Measurements from ENCODE around the gene TUBB4B.

Gene TUBB4B

DNA sequence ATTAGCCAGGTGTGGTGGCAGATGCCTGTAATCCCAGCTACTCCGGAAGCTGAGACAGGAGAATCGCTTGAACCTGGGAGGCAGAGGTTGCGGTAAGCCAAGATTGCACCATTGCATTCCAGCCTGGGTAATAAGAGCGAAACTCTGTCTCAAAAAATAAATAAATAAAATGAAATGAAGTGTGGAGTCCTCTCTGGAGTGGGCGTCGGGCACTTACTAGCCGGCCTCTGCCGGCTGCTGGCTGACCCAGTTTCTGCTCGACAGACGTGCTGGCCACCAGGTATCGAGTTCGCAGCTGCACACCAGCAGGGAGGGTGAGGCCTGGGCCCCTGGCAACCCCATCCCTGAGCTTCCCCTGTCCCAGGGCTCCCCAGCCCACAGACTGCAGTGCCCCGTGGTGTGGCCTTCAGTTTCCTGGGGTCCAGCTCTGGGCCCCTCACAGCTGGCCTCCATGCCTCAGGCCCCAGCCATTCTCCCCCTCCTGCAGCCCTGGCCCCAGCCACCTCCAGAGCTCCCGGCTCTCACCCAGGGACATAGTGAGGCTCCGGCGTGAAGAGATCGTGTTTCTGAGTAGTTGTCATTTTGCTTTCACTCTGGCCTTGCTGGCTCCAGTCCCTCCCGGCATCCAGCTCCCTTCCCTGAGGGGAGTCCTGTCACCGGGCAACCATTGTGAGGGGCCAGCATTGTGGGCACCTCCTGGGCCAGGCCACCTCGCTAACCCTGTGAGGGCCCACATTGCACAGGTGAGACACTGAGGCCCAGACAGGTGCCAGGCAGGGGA, 6.2 kb downstream of the TUBB4B start:
- Histone ChIP-seq H3K4me3 (no peak overlapping the region), H3K27ac (no peak overlapping the region)
- DNase-seq (ENCODE audit: low spot score), result no peak
- TF ChIP-seq, protein P1, sequence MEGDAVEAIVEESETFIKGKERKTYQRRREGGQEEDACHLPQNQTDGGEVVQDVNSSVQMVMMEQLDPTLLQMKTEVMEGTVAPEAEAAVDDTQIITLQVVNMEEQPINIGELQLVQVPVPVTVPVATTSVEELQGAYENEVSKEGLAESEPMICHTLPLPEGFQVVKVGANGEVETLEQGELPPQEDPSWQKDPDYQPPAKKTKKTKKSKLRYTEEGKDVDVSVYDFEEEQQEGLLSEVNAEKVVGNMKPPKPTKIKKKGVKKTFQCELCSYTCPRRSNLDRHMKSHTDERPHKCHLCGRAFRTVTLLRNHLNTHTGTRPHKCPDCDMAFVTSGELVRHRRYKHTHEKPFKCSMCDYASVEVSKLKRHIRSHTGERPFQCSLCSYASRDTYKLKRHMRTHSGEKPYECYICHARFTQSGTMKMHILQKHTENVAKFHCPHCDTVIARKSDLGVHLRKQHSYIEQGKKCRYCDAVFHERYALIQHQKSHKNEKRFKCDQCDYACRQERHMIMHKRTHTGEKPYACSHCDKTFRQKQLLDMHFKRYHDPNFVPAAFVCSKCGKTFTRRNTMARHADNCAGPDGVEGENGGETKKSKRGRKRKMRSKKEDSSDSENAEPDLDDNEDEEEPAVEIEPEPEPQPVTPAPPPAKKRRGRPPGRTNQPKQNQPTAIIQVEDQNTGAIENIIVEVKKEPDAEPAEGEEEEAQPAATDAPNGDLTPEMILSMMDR (IDR thresholded peaks at IDR 0.05), result no peak

DNA sequence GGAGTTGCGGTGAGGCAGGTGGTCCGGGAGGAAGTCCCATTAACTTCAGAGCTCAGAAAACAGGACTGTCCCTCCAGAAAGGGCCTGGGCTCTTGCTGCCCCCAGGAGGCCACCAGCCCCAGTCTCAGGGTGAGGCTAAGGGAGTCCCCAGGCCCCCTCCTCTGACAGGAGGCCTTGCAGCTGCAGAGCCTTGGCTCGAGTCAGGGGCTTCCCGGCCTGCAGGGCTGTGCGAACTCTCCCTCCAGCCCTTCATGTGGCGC, 6.8 kb downstream of the TUBB4B start:
- DNase-seq (ENCODE audit: low spot score), result no peak
- Histone ChIP-seq H3K4me3 (no peak overlapping the region), H3K27ac (no peak overlapping the region)
- TF ChIP-seq, protein P1 (IDR thresholded peaks at IDR 0.05), result no peak

DNA sequence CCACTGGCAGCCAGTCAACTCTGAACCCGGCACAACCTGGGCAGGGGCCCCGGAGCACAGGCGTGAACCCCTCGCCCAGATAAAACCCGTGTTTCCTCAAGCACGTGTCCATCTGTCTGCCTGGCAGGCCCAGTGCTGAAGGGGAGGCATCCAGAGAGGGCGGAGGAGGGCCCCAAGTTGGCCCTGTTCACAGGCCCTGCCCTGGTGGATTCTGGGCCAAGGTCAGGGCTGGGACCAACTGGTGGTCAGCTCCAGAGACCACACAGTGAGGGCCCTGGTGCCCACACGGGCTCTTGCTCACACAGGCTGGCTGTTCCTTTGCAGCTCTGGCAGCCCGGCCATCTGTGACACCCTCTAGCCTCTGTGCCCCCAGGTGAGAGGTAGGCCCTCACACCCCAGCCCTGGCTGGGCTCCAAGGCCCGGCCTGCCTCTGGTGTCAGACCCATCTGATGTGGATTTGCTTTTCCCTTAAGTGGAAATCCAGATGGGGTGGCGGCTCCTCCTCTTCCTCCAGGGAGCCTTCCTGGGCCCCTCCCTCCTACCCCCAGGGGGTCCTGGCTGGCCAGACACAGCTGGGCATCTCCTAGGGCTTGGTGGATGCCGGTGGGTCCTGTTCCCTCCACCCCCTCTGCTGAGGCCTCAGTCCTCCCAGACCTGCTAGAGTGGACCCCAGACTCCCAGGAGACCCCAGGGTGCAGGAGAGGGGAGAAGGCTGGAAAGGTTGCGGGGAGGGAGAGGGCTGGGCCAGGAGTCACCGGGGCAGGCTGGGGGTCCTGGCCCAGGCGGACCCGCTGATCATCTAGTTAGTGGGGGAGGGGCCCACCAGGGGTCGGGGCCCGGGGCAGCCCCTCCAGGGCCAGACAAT, 9.5 kb downstream of the TUBB4B start:
- DNase-seq (ENCODE audit: low spot score), result no peak
- TF ChIP-seq, protein P1 (IDR thresholded peaks at IDR 0.05), result no peak

DNA sequence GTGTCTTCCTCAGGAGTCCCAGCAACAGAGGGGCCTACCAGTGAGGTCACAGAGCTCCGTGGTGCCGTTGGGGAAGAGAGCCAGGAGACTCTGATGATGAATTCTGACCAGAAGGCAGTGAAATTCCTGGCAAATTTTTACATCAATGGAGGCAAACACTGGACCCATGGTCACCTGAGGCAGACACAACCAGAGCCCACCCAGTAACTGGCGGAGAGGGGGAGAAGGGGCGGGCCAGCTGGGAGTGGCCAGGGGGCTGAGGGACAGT, 10.0 kb downstream of the TUBB4B start, which contains the start of gene STPG3:
Gene STPG3, plus strand, starts transcription at position 93 of the 268 bp plus-strand sequence. Its CDS starts 1 bp downstream, at position 94.
- TF ChIP-seq, protein P1 (IDR thresholded peaks at IDR 0.05), result no peak
- DNase-seq (ENCODE audit: low spot score), result no peak
- no peak within 1 kb of the TSS for H3K4me3 ChIP-seq
- H3K27ac ChIP-seq, result no peak within 1 kb of the TSS

More for the DNA sequence above, 9.5 kb downstream of the TUBB4B start:
- Histone ChIP-seq H3K27ac (no peak overlapping the region), H3K4me3 (no peak overlapping the region)

DNA sequence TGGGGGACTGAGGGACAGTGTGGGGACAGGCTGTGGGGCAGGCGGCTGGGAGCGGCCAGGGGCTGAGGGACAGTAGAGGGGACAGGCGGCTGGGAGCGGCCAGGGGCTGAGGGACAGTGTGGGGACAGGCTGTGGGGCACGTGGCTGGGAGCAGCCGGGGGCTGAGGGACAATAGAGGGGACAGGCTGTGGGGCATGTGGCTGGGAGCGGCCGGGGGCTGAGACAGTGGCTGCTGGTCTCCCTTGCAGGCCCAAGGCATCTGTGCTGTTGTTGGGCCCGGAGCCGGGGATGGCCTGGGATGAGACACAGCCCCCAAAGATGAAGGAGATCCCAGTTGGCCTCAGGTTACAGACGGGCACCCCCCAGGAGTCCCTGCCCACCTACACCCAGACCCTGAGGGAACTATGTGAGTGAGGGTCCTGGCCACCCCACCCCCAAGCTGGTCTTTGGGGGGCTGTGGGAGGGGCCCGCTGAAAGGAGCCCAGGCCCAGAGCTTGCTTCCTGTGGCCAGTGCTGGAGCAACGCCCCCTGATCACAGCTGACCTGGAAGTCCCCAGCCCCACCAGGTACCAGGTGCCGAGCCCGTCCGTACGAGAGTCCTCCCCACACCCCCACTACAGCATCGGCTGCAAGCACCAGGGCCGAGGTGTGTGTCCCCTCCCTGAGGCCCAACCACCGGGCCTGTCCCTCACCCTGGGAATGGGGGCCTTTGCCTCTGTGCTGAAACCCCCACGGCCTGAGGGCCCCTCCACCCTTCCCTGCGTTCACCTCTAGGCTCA, 10.6 kb downstream of the TUBB4B start:
- Histone ChIP-seq H3K27ac (no peak overlapping the region), H3K4me3 (no peak overlapping the region)
- TF ChIP-seq, protein P1 (IDR thresholded peaks at IDR 0.05), result no peak
- DNase-seq (ENCODE audit: low spot score), result no peak

DNA sequence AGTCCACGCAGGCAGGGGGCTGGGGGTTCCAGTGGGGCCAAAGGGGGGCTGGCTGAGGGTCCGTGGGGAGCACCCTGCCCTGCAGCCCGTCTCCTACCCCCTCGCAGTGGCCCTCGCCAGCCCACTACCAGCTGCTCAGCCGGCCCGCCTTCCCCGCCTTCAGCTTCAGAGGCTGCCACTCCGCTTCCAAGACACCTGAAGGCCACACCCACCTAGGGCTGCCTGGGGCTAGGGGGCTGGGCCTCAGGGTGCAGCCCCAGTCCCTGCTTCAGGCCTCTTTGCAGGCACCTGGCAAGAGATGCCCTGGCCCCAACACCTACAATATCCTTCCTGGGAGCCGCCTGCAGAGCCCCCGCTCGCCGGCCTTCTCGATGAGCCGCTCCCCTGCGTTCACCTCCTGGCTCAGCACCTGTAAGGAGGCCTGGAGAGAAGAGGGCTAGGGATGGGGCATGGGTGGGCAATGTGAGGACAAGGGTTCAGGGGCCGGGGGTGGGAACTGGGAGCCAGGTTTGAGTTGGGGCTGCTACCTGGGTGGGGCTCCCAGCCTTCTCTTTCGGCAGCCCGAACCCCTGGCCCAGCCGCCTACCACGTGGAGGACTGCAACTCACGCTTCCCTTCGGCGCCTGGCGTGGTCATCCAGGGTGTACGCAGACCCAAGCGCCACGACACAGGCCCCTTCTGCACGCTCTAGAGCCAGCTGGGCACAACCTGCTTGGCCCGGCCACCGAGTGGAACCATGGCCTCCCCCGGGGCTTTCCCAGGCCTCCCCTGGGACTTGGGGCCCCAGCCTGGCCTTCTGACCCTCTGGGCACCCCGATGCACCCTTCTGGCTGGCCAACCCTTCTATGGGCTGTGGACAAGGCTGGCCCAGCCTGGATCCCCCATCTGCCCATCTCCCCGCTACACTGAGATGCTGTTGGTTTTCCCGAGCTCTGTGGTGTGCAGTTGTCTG, 11.7 kb downstream of the TUBB4B start:
- no peak overlapping the region for H3K27ac ChIP-seq
- TF ChIP-seq, protein P1 (IDR thresholded peaks at IDR 0.05), result no peak
- no peak for DNase-seq (ENCODE audit: low spot score)
- H3K4me3 ChIP-seq, result no peak overlapping the region

All from coronary artery (tissue), 2 donors.